H1 (cell line): ENCODE data around the gene MMD. TPM values are rescaled to one million over a fixed set of nuclear protein-coding genes. Genes with fewer than 3 reads are reported as not detected.
"Not testable (repeated sequence)": the region's sequence is repeated elsewhere in the genome, so short reads cannot be mapped to it uniquely, and the experiment has no call there.

ENCODE experiments used
- CTCF ChIA-PET: fragments of 300-600 bp; sonication (Branson Sonifier 250); formaldehyde crosslinking; loops from one replicate; lab custom pipeline; 2021; ENCODE audit not compliant: partially characterized antibody; lab: Charles Lee
- POLR2A ChIA-PET: fragments of 300-600 bp; sonication (Branson Sonifier 250); formaldehyde crosslinking; loops from one replicate; lab custom pipeline; 2021; ENCODE audit warnings: inconsistent platforms; ENCODE audit not compliant: partially characterized antibody; lab: Charles Lee
- DNase-seq, 2 experiments: peaks; one replicate each; pipeline versions ENCODE4 v3.0.0 to v3.0.0-alpha.2; 2010 to 2022; ENCODE audit warnings: low spot score in 2 of 2, low read depth in 1 of 2, mixed read lengths in 1 of 2
- FAIRE-seq: peaks from 2 replicates; lab custom pipeline; 2011; peaks lifted over from hg19 to GRCh38; lab: Jason Lieb, UNC
- H2AFZ ChIP-seq: 2 replicates; pipeline ENCODE4 v1.8.1; 2012; ENCODE audit warnings: low read length, inconsistent platforms
- H2AK5ac ChIP-seq: 2 replicates; pipeline ENCODE4 v1.6.1; 2013; ENCODE audit warnings: low read depth, low read length
- H2BK120ac ChIP-seq: replicated peaks from 2 replicates; pipeline ENCODE3; 2013; ENCODE audit warnings: low read depth, low read length, inconsistent platforms
- H2BK12ac ChIP-seq: 2 replicates; pipeline ENCODE4 v1.6.1; 2013; ENCODE audit warnings: low read depth, low read length
- H2BK15ac ChIP-seq: 2 replicates; pipeline ENCODE4 v1.6.1; 2013; ENCODE audit warnings: low read length
- H2BK20ac ChIP-seq: 2 replicates; pipeline ENCODE4 v1.6.1; 2013; ENCODE audit warnings: low read length
- H2BK5ac ChIP-seq: 2 replicates; pipeline ENCODE4 v1.6.1; 2013; ENCODE audit warnings: low read depth, low read length
- H3K14ac ChIP-seq: 2 replicates; pipeline ENCODE4 v1.6.1; 2013; ENCODE audit warnings: inconsistent platforms; ENCODE audit not compliant: insufficient read length
- H3K18ac ChIP-seq: 2 replicates; pipeline ENCODE4 v1.6.1; 2013; ENCODE audit warnings: low read length; ENCODE audit errors: extremely low read depth
- H3K23ac ChIP-seq: 2 replicates; pipeline ENCODE4 v1.6.1; 2013; ENCODE audit warnings: inconsistent platforms; ENCODE audit not compliant: insufficient read length
- H3K23me2 ChIP-seq: 2 replicates; pipeline ENCODE4 v1.6.1; 2013; ENCODE audit warnings: low read depth, low read length
- H3K27ac ChIP-seq: 2 replicates; pipeline ENCODE4 v1.6.1; 2011; ENCODE audit warnings: low read depth, low read length, inconsistent platforms
- H3K27me3 ChIP-seq, 4 experiments: replicated peaks in 1 of 4; 1 replicate in 1 of 4; 2 replicates in 3 of 4; pipeline versions ENCODE4 v1.6.1 to v1.8.1; 2011 to 2013; ENCODE audit warnings: low read length in 3 of 4, mild to moderate bottlenecking in 3 of 4, inconsistent platforms in 2 of 4, mixed read lengths in 2 of 4, moderate library complexity in 1 of 4; ENCODE audit not compliant: control insufficient read depth in 3 of 4, insufficient read depth in 3 of 4; ENCODE audit errors: extremely low read depth in 1 of 4
- H3K36me3 ChIP-seq, 4 experiments: 2 replicates each; pipeline versions ENCODE4 v1.6.1 to v1.8.1; 2011 to 2013; ENCODE audit warnings: mild to moderate bottlenecking in 4 of 4, low read length in 3 of 4, moderate library complexity in 2 of 4, control low read depth in 1 of 4, inconsistent platforms in 1 of 4; ENCODE audit not compliant: insufficient read depth in 4 of 4, control insufficient read depth in 2 of 4
- H3K4ac ChIP-seq: replicated peaks from 2 replicates; pipeline ENCODE3; 2013; ENCODE audit warnings: low read length, low read depth, mixed read lengths, inconsistent platforms; ENCODE audit not compliant: insufficient read length
- H3K4me1 ChIP-seq, 4 experiments: replicated peaks in 1 of 4; 1 replicate in 1 of 4; 2 replicates in 3 of 4; pipeline versions ENCODE4 v1.6.1 to v1.8.1; 2011 to 2013; ENCODE audit warnings: low read length in 3 of 4, inconsistent platforms in 2 of 4, mixed read lengths in 1 of 4; ENCODE audit not compliant: insufficient read depth in 4 of 4, control insufficient read depth in 3 of 4
- H3K4me2 ChIP-seq, 2 experiments: 2 replicates each; pipeline versions ENCODE4 v1.6.1 to v1.8.1; 2011 to 2013; ENCODE audit warnings: low read depth in 2 of 2, low read length in 2 of 2, control low read depth in 1 of 2, inconsistent platforms in 1 of 2, mild to moderate bottlenecking in 1 of 2; ENCODE audit not compliant: insufficient read depth in 1 of 2
- H3K4me3 ChIP-seq, 4 experiments: fragments of 200-600, 300-600 bp in 1 of 4; sonication (generic), shearing (Covaris generic), sonication (Bioruptor Twin) in 1 of 4; 2 replicates each; pipeline versions ENCODE4 v1.5.1 to v1.8.1; 2011 to 2016; ENCODE audit warnings: low read length in 4 of 4, low read depth in 3 of 4, control low read depth in 2 of 4, inconsistent platforms in 2 of 4, mild to moderate bottlenecking in 2 of 4, mixed read lengths in 1 of 4, moderate library complexity in 1 of 4; ENCODE audit not compliant: insufficient read depth in 2 of 4; ENCODE audit errors: extremely low read depth in 1 of 4
- H3K56ac ChIP-seq: replicated peaks from 2 replicates; pipeline ENCODE3; 2013; ENCODE audit warnings: low read depth, mild to moderate bottlenecking, mixed read lengths, low read length, inconsistent platforms; ENCODE audit not compliant: insufficient read length
- H3K79me1 ChIP-seq: 2 replicates; pipeline ENCODE4 v1.6.1; 2013; ENCODE audit warnings: low read depth, low read length, control low read depth
- H3K79me2 ChIP-seq, 2 experiments: 2 replicates each; pipeline versions ENCODE4 v1.6.1 to v1.8.1; 2012 to 2013; ENCODE audit warnings: low read length in 2 of 2, mild to moderate bottlenecking in 2 of 2, inconsistent platforms in 1 of 2; ENCODE audit not compliant: insufficient read depth in 2 of 2, control insufficient read depth in 1 of 2
- H3K9ac ChIP-seq, 4 experiments: replicated peaks in 1 of 4; 1 replicate in 1 of 4; 2 replicates in 3 of 4; pipeline versions ENCODE4 v1.6.1 to v1.8.1; 2011 to 2013; ENCODE audit warnings: low read depth in 3 of 4, low read length in 3 of 4, control low read depth in 2 of 4, mild to moderate bottlenecking in 2 of 4, moderate library complexity in 2 of 4, inconsistent platforms in 1 of 4; ENCODE audit errors: extremely low read depth in 1 of 4
- H3K9me3 ChIP-seq, 2 experiments: 2 replicates each; pipeline versions ENCODE4 v1.6.1 to v1.8.1; 2012 to 2013; ENCODE audit warnings: mild to moderate bottlenecking in 2 of 2, moderate library complexity in 2 of 2, control low read depth in 1 of 2, inconsistent platforms in 1 of 2, low read depth in 1 of 2, low read length in 1 of 2, mixed read lengths in 1 of 2; ENCODE audit not compliant: insufficient read depth in 2 of 2
- H4K20me1 ChIP-seq, 2 experiments: replicated peaks in 1 of 2; 2 replicates each; pipeline versions ENCODE3 to v1.8.1; 2011 to 2013; ENCODE audit warnings: inconsistent platforms in 2 of 2, low read length in 2 of 2, mild to moderate bottlenecking in 1 of 2; ENCODE audit not compliant: insufficient read depth in 2 of 2, control insufficient read depth in 1 of 2
- H4K5ac ChIP-seq: 2 replicates; pipeline ENCODE4 v1.6.1; 2013; ENCODE audit warnings: low read length, low read depth, mixed read lengths, inconsistent platforms; ENCODE audit not compliant: insufficient read length
- H4K8ac ChIP-seq: 2 replicates; pipeline ENCODE4 v1.8.0; 2013; ENCODE audit warnings: mild to moderate bottlenecking, moderate library complexity, low read length, inconsistent platforms; ENCODE audit not compliant: insufficient read depth; ENCODE audit errors: extremely low read depth
- H4K91ac ChIP-seq: replicated peaks from 2 replicates; pipeline ENCODE3; 2013; ENCODE audit warnings: low read length, mixed read lengths, inconsistent platforms; ENCODE audit not compliant: insufficient read length
- ATF2 ChIP-seq: IDR thresholded peaks from 2 replicates; pipeline ENCODE4 v1.6.1; 2012; ENCODE audit warnings: low read length, inconsistent platforms
- SP1 ChIP-seq: IDR thresholded peaks from 2 replicates; pipeline ENCODE4 v1.6.1; 2011; ENCODE audit warnings: low read depth, low read length
- WGBS, 2 experiments: shearing (Covaris generic) in 1 of 2; methylation state at CpG; one replicate each; pipeline versions ENCODE4 v1.1.6 to v1.1.7; 2013 to 2015; ENCODE audit warnings: low lambda C conversion rate in 2 of 2, mixed read lengths in 2 of 2, inconsistent platforms in 1 of 2, low coverage in 1 of 2, missing lambda C conversion rate in 1 of 2; ENCODE audit not compliant: insufficient replicate concordance in 2 of 2, insufficient coverage in 1 of 2, insufficient read length in 1 of 2; ENCODE audit errors: extremely low coverage in 1 of 2, missing lambda C conversion rate in 1 of 2; 5-methylcytosine and 5-hydroxymethylcytosine counted together
- polyA plus RNA-seq, 7 experiments: library from polyadenylated mRNA; depleted of rRNA in 3 of 7; stranded (reverse) in 5 of 7; unstranded in 2 of 7; fragments of >200 nt in 5 of 7; fragments of 200-250 nt in 2 of 7; gene quantifications; 1 replicate in 5 of 7; 2 replicates in 1 of 7; 4 replicates in 1 of 7; pipeline versions ENCODE4 v1.2.1 to v1.2.3, GENCODE V29; 2011 to 2013; ENCODE audit warnings: missing spikeins in 2 of 7, mixed read lengths in 2 of 7
- total RNA-seq: library from RNA; stranded (reverse); fragmentation: NEBNext Ultra II Directional; extraction: Animal tissue kit (Norgen Biotek cat#: 25700); gene quantifications from 2 replicates; pipeline ENCODE4 v1.2.1, GENCODE V29; 2021

Gene MMD
- total and polyA plus RNA-seq, 2 of the 8 experiments (the other 6 are each of a cell fraction or from before 2014, with no cell fraction given), result 28.2 to 37.8 TPM

GRCh38 chr17:55446581-55447205 lies 25.1 kb upstream of the MMD start (continued):
- TF ChIP-seq SP1 (no peak), ATF2 (no peak)

DNA sequence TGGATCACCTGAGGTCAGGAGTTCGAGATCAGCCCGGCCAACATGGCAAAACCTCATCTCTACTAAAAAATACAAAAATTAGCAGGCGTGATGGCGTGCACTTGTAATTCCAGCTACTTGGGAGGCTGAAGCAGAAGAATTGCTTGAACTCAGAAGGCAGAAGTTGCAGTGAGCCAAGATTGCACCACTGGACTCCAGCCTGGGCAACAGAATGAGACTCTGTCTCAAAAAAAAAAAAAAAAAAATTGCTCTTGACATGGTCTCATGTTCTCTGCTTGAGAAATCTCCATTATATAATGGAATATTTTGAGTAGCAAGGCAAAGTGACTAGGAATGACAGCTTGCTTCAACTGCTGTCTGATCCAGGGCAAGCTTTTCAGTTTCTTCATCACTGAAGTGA lies 24.4 kb upstream of the MMD start:
- H4K20me1 ChIP-seq, H3K79me1 ChIP-seq, H2BK20ac ChIP-seq, H3K79me2 ChIP-seq, H3K14ac ChIP-seq, H2BK12ac ChIP-seq, H3K4me2 ChIP-seq, H3K56ac ChIP-seq, H3K9me3 ChIP-seq, H3K36me3 ChIP-seq, H3K23ac ChIP-seq, H3K4ac ChIP-seq, H2AFZ ChIP-seq, FAIRE-seq, H2BK15ac ChIP-seq, H2AK5ac ChIP-seq, H3K9ac ChIP-seq, H3K27ac ChIP-seq, H3K4me1 ChIP-seq, H4K8ac ChIP-seq, H3K23me2 ChIP-seq, DNase-seq, H3K4me3 ChIP-seq, H2BK120ac ChIP-seq, POLR2A ChIA-PET, H4K91ac ChIP-seq, CTCF ChIA-PET, H2BK5ac ChIP-seq, H3K18ac ChIP-seq, H4K5ac ChIP-seq, H3K27me3 ChIP-seq: not testable (repeated sequence)
- 86% methylated on average over 4 of the region's 4 CpGs; no CpG with 5 or more reads in 1 of the 2 experiments for WGBS, 2 experiments
